HG03108 (cell line): ENCODE data around the gene TNFSF4.
"Not testable (repeated sequence)": the region's sequence is repeated elsewhere in the genome, so short reads cannot be mapped to it uniquely, and the experiment has no call there.

Source experiments
- ATAC-seq: cut with Tn5 transposase; IDR thresholded peaks from one replicate; pipeline ENCODE4 v1.9.1; 2021; ENCODE audit warnings: moderate library complexity; ENCODE audit not compliant: unreplicated experiment

Gene TNFSF4

GRCh38 chr1:173206816-173207568, at the start of gene TNFSF4:
TNFSF4 (minus strand) TSS chr1:173207331; CDS start chr1:173207176, 155 bp downstream.
- ATAC-seq: no peak

GRCh38 chr1:173255214-173255813, 48.2 kb upstream of the TNFSF4 start:
- ATAC-seq: no peak

GRCh38 chr1:173253046-173253445, 45.9 kb upstream of the TNFSF4 start:
- ATAC-seq: no peak

GRCh38 chr1:173249349-173249748, 42.2 kb upstream of the TNFSF4 start:
- ATAC-seq: no peak

- ATAC-seq: no peak
Observed at GRCh38 chr1:173248247-173248940, 41.3 kb upstream of the TNFSF4 start.

GRCh38 chr1:173245892-173246291, 38.8 kb upstream of the TNFSF4 start:
- no peak for ATAC-seq

- ATAC-seq: no peak
Observed at GRCh38 chr1:173243300-173243699, 36.2 kb upstream of the TNFSF4 start.

GRCh38 chr1:173241528-173242347, 34.6 kb upstream of the TNFSF4 start:
- ATAC-seq: no peak

GRCh38 chr1:173240609-173241008, 33.5 kb upstream of the TNFSF4 start:
- no peak for ATAC-seq

- ATAC-seq: no peak
Observed at GRCh38 chr1:173239058-173239457, 31.9 kb upstream of the TNFSF4 start.

- ATAC-seq: no peak
Observed at GRCh38 chr1:173234899-173235298, 27.8 kb upstream of the TNFSF4 start.

GRCh38 chr1:173234434-173234833, 27.3 kb upstream of the TNFSF4 start:
- not testable (repeated sequence) for ATAC-seq

GRCh38 chr1:173229031-173229430, 21.9 kb upstream of the TNFSF4 start:
- ATAC-seq: not testable (repeated sequence)

- no peak for ATAC-seq
Observed at GRCh38 chr1:173224949-173225348, 17.8 kb upstream of the TNFSF4 start.

GRCh38 chr1:173224280-173224892, 17.3 kb upstream of the TNFSF4 start:
- ATAC-seq: no peak

GRCh38 chr1:173223031-173223380, 15.9 kb upstream of the TNFSF4 start:
- no peak for ATAC-seq

- ATAC-seq: no peak
Observed at GRCh38 chr1:173222149-173223030, 15.3 kb upstream of the TNFSF4 start.

- no peak for ATAC-seq
Observed at GRCh38 chr1:173220157-173220556, 13.0 kb upstream of the TNFSF4 start.

- ATAC-seq: no peak
Observed at GRCh38 chr1:173213665-173214064, 6.5 kb upstream of the TNFSF4 start.
